Lung microvascular endothelial cell (primary cell): Measurements from ENCODE around the gene CDON. TPM values are rescaled to one million over a fixed set of nuclear protein-coding genes. Genes with fewer than 3 reads are reported as not detected.

ENCODE experiments used
- DNase-seq, 2 donors: peaks; one replicate each; pipeline versions ENCODE4 v3.0.0 to v3.0.0-alpha.2; 2010; ENCODE audit warnings: low read depth in 2 of 2
- total RNA-seq: library from RNA; depleted of rRNA; stranded (reverse); fragments of >200 nt; gene quantifications from 2 replicates; pipeline ENCODE4 v1.2.1, GENCODE V29; 2014

CDON gene
- total RNA-seq, 1 donor from 2014 or later = 4.4 TPM

GRCh38 chr11:125957618-125958332, 104.9 kb downstream of the CDON start:
- DNase-seq = peak in 1 of 2 donors; percentile 29

- DNase-seq = no peak
Measured at GRCh38 chr11:125956391-125957134, 106.1 kb downstream of the CDON start.

DNA sequence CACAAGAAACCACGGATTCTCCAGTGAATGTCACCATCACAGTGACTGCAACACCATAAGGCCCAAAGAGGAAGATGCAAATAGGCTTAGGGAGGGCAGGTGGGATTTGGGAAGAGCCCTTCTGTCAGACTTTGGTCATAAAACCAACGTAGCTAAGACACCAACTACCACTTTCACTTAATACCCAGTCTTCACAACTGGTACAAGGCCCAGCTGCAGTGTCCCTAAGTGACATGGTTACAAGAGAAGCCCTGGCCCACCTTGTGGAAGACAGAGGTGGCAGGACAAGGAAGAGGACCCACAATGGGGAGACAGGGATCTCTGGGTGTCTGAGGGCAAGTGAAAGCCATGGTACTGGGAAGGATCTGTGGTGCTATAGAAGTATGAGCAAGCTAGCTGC, 106.8 kb downstream of the CDON start:
- DNase-seq = no peak

DNA sequence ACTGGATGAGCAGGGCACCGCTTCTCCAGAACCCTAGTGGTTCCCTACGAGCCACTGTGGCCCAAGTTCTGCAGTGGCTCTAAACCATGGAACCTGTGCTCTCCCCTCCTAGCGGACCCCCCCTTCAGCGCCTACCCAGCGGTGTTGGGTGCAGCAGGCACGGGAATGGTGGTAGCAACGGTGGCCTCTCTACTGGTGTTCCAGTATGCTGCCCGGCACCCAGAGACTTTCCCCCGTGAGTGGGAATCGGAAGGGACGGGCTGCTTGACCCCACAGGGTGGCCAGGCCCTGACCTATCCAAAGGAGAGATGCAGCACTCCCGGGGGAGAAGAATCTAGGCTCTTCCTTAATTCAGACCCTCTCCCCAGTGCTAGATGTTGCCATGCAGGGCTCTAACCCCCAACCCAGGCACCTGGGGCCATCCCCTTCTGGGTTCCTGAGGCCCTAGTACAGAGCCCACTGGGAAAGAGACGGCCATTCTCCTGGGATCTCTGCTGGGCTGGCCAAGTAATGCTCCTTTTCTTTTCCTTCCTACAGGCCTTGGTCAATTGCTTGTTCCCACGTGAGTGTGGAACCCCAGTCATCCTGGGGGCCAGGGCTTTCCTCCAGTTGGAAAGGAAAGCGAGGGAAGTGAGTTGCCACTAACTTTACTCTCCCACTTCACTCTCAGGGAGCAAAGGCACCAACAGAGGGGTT, 107.6 kb downstream of the CDON start:
- DNase-seq = no peak

DNA sequence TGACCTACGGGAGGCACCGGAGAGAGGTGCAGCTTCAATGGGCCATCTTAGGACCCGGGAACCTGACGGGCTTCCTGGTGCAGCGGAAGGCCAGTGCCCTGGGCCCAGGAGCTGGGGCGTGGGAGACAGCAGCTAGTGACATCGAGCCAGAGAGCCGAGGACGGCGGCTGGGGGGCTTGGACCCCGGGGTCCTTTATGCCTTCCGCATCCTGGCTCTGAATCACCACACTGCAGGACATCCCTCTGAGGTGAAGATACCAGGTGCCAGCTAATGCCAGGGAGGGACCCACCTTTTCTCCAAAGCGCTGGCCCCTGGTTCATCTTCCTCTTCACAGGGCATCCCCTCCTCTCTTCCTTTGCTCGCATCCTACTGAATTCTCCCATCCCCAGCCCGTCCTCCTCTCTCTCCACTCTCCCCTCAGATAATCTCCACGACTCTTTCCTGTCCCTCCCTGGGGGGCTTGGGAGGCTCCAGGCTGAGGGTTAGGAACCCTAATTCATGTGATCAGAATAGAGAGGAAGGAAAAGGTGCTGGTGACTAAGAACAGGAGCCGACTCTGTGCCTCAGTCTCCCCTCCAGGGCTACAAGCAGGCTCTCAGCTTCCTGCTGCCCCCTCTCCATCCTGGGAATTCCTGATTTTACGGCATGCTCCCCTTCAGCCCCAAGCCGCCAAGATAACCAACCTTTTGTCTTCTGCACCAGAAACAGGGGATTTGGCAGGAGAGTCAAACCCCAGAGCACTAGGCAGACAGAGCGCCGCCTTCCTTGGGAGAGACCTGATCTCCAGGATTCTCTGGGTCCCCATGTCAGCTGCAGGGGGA, 108.3 kb downstream of the CDON start:
- no peak for DNase-seq

DNA sequence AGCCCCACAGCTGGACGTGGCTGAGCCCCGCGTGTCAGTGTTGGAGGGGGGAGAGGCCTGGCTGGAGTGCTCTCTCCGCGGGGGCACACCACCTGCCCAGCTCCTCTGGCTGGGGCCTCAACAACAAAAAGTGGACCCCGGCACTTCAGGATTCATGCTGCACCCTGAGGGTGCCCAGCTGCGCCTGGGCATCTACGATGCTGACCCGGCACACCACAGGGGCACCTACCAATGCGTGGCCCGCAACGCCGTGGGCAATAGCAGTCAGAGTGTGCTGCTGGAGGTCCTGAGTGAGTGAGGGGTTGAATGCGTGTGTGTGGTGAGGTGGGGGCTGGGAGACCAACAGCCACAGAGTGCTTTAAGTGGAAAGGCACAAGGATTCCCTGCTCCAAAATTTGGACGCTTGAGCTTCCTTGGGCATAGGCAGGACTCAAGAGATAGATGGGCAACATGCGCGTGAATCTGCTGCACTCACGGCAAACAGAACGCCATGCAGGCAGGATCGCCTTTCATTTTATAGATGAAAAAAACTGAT, 109.2 kb downstream of the CDON start:
- DNase-seq = no peak

DNA sequence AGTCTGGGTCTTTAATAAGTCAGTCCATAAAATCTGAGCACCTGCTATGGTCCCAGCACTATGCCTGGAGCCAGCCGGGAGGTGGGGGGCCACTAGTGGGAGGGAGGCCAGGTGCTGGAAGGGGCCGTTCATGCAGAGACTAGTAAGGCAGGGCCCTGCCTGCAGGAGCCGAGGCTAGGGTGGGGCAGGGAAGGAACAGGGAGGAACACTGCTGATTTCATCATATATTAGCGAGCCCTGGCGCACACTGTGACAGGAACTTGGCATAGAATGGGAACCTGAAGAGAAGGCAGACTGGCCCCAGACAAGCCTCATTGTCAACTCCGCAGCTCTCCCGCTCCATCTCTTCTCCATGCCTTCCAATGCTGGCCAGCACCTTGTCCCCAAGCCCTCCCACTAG, 109.7 kb downstream of the CDON start:
- no peak for DNase-seq

DNA sequence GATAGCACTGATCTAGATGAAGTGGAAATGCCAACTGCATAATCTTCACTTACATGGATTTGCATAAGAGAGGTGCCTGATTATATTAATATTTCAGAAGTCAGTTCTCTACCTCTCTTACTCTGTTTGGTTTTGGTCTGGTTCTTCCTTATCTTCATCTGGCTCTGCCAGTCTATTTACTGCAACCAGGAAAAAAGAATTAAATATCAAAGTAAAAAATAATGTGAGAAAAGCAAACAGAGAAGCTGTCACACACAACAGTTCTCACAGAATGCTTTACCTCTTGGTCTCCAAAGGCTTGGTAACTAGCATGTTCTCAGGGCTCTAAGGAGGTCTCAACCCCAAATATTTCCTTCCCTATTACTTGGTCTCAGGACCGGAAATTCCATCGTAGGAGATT, 110.1 kb downstream of the CDON start:
- DNase-seq = no peak

DNA sequence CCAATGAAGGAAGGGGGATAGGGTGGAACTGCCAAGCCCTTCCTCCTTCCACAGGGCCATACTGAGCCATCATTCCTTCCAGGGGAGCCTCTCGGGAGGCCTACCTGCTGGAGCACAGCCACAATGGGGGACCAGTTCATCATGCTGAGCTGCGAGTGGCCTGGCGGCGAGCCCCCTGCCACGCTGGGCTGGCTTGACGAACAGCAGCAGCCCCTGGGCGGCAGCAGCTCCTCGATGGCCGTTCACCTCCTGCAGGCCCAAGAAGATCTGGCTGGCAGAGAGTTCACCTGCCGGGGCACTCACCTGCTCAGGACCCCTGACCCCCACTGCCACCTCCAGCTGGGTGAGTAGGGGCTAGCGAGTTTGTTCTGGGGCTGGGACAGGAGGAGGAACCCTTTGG, 110.9 kb downstream of the CDON start:
- no peak for DNase-seq

DNA sequence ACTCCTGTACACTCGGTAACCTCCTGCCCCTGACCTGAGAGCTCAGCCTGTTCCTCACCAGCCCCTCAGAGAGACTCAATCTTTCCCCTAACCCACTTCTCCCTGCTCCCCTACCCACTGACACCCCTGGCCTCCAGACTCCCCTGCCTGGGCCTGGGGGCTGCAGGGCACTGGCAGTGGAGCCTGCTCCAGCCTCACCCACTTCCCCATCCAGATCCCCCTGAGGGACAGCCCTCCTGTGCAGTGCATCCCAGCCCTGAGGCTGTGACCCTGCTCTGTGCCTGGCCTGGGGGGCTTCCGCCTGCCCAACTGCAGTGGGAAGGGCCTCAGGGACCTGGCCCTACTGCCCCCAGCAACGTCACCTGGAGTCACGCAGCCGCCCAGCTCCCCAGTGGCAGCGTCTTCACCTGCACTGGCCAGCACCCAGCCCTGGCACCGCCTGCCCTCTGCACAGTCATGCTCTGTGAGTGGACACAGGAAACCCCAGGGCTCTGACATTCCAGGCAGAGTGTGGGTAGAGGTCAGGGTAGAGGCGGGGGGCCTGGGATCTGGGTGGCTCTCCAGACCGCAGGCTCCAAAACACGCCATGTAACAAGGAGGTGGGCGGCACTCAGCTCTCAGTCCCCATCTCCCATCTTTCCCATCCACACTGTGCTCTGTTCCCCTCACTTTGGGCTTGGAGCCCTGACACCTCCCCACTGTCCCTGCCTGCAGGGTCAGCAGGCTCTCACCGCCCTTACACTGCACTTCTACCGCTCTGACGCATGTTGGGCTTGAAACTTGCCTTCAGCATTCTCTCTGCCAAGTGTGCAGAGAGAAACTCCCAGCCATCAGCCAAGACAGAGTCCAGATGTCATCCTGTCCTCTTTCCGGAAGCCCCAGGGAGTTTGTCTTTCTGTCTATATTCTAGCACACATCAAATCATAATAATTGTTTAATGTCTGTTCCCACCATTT, 111.7 kb downstream of the CDON start:
- no peak for DNase-seq

GRCh38 chr11:125950178-125950490, 112.5 kb downstream of the CDON start:
- no peak for DNase-seq

DNA sequence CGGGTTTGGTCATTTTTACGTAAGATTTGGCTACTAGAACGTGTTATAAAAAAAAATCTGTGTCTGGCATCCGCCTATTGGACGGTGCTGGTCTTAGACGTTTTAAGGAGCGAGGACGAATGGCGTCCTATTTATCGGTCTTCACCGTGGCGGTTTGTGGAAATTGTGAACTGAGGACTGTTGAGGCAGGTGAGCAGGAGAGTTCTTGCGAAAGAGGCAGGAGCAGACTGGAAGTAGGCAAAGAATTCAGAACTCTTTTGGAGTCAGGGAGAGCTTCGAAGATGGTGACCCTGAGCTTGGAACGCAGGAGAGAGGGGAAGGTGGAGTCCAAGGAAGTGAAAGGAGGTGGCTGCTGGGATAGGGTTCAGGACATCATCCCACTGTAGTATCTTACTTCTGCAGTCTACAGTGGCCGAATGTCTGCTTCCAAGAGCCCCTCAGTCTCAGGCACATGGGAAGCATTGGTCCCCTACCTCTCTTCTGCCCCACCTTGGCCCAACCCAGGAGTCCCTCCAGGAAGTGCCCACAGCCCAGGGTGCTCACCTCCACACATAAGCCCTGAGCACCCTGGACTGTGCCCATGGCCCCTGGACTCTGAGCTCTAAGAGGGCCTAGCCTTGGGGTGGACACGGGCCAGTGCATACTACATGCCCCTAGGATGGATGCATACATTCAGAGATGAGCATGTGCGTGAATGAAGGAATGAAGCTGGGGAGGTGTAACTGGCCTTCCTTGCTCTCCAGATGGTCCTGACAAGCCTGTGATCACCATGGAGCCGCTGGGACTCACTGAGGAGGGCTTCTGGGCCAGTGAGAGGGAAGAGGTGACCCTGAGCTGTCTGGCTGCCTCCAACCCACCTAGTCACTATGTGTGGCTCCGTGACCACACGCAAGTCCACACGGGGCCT, 113.1 kb downstream of the CDON start:
- DNase-seq = no peak

DNA sequence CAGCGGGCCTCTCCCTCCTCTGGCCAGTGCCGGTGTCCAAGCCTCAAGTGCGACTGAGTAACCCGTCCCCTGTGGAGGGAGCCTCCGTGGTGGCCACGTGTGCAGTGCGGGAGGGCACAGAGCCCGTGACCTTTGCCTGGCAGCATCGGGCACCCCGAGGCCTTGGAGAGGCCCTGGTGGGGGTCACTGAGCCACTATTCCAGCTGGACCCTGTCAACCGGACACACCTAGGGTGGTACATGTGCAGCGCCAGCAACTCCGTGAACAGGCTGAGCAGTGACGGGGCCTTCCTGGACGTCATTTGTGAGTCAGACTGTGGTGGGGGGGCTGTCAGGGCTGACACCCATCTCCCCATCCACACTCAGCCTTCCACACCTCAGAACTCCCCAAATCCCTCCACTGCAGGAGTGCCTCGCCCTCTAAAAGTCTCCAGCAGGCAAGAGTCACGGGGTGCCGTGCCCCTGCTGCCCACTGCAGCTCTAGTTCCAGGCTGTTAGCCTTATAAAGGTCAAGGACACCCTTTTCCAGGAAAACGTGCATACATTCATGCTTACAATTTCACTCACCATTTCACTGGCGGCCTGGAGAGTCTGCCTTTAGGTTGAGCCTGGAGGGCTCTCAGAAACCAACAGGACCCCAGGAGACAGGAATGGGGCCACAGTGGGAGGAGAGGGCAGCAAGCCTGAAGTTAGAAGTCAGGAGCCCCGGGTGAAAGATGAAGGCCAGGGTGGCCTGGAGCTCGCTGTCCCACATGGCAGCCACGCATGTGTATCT, 114.2 kb downstream of the CDON start:
- DNase-seq = no peak

DNA sequence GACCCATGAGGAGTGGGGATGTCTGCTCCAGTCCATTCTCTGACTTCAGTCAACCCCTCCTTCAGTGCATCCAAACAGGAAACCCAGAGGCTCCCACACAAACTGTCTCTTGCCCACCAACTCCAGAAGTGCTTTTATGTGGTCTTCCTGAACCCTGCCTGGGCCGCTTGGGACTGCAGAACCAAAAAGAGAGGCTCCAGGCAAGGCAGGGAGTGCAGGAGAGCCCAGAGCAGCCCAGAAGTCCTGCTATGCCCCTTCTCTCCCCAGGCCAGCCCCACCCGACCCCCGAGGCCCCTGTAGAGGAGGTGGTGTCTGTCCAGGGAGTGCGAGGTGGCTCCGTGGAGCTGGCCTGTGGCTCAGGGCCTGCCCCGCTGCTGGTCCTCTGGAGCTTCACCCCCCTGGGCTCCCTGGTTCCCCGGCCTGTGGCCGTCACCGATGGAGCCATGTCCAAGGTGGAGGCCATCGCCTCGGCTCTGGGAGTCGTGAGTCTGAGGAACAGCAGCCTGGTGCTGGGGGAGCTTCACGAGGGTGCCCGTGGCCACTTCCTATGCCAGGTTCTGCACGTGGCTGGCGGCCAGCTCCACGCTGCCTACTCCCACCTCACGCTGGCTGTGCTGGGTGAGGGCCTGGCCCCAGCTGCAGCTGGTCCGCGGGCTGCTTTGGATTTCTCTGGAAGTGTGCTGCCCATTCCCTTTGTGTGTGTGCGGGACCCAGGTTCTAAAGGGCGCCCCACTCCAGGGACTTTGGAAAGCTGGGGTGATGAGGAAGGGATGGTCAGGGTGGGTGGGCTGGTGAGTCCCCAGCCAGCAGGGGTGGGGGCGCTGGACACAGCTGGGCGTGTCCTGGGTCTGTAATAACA, 115.0 kb downstream of the CDON start:
- DNase-seq = no peak

GRCh38 chr11:125946712-125947418, 115.8 kb downstream of the CDON start:
- DNase-seq = no peak

DNA sequence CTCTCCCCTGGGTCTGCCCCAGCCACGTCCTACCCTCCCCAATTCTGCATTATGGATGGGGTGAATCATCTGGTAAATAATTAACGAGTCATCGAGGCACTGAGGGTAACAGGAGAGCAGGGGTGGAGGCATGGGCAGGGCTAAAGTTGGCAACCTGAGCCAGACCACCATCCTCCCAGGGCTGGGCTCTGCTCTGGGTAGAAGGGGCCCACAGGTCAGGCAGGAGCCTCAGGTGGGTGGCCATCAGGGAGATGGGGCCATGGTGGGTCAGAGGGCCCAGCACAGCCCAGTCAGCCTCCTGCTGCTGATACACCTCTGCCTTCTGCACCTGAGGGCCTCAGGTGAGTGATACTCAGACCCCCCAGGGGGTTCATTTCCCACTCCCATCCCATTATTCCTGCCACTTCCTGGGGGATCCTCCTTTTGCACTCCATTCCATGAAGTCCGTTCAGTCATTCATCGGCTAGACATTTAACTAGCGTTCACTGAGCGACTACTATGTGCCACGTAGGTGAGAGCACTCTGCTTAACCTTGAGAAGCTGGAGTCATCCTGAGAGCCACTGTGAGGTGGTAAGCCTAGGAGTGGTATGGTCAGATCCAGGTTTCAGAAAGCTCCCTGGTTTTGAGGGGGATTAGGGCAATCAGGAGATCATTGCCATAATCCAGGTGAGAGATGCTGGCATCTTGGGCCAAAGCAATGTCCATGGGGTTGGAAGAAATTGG, 116.7 kb downstream of the CDON start, which contains the start of gene VSIG10L2:
VSIG10L2 (plus strand) TSS at position 248 of the 724 bp plus-strand sequence; CDS start at position 260, 12 bp downstream.
- DNase-seq = no peak
